GM12878 (cell line): Measurements from ENCODE around the gene SRP72. TPM values are rescaled to one million over a fixed set of nuclear protein-coding genes. Genes with fewer than 3 reads are reported as not detected.

Source experiments
- ATAC-seq: fragments of 200-7000 bp; cut with Tn5 transposase; 3 replicates; pipeline ENCODE4 v1.9.1; 2020; ENCODE audit warnings: mild to moderate bottlenecking, moderate library complexity
- BruUV-seq: library from RNA; stranded (reverse); fragments of 400-500 nt; replicated peaks from 2 replicates; lab custom pipeline; 2021; lab: Mats Ljungman, UMichigan
- CTCF ChIA-PET: fragments of 300-600 bp; sonication (Branson Sonifier 250); formaldehyde crosslinking; extraction: SDS; loops from one replicate; lab custom pipeline; 2021; ENCODE audit warnings: inconsistent platforms; lab: Yijun Ruan, JAX
- POLR2A ChIA-PET: fragments of 350-600 bp; formaldehyde crosslinking; extraction: SDS; loops from one replicate; lab custom pipeline; 2021; ENCODE audit warnings: inconsistent platforms; lab: Charles Lee
- RAD21 ChIA-PET: fragments of 300-600 bp; sonication (Branson Sonifier 250); formaldehyde crosslinking; loops from one replicate; lab custom pipeline; 2023; ENCODE audit warnings: antibody characterized with exemption; ENCODE audit not compliant: unreplicated experiment; lab: Charles Lee
- SMC1A ChIA-PET: fragments of 300-600 bp; sonication (Branson Sonifier 250); formaldehyde crosslinking; loops from one replicate; lab custom pipeline; 2023; ENCODE audit not compliant: unreplicated experiment, uncharacterized antibody; lab: Charles Lee
- DNase-seq: peaks from one replicate; pipeline ENCODE4 v3.0.0-alpha.2; 2011; ENCODE audit warnings: low read depth, low spot score
- FAIRE-seq: peaks from 3 replicates; lab custom pipeline; 2011; peaks lifted over from hg19 to GRCh38; lab: Jason Lieb, UNC
- H2AFZ ChIP-seq: 2 replicates; pipeline ENCODE4 v1.6.0; 2011; ENCODE audit warnings: low read depth, low read length, control low read depth; ENCODE audit not compliant: control insufficient read depth
- H3K27ac ChIP-seq: 2 replicates; pipeline ENCODE4 v1.5.1; 2011; ENCODE audit warnings: control low read depth; ENCODE audit not compliant: control insufficient read depth, insufficient read depth
- H3K27me3 ChIP-seq, 2 experiments: replicated peaks in 1 of 2; 2 replicates each; pipeline versions ENCODE4 v1.6.0 to v1.6.1; 2011; ENCODE audit warnings: low read length in 1 of 2; ENCODE audit not compliant: control insufficient read depth in 2 of 2, insufficient read depth in 2 of 2
- H3K36me3 ChIP-seq, 2 experiments: 2 replicates each; pipeline ENCODE4 v1.5.1; 2011; ENCODE audit warnings: low read length in 1 of 2; ENCODE audit not compliant: control insufficient read depth in 2 of 2, insufficient read depth in 2 of 2
- H3K4me1 ChIP-seq: 2 replicates; pipeline ENCODE4 v1.6.1; 2011; ENCODE audit warnings: mild to moderate bottlenecking, low read length, moderate library complexity, mixed read lengths; ENCODE audit not compliant: control insufficient read depth, insufficient read depth
- H3K4me2 ChIP-seq: 2 replicates; pipeline ENCODE4 v1.6.0; 2011; ENCODE audit warnings: control low read depth; ENCODE audit not compliant: control insufficient read depth, insufficient read depth
- H3K4me3 ChIP-seq: fragments of 200-600 bp; sonication (generic); 2 replicates; pipeline ENCODE4 v1.5.1; 2016
- H3K79me2 ChIP-seq: 2 replicates; pipeline ENCODE4 v1.6.0; 2011; ENCODE audit warnings: low read length; ENCODE audit not compliant: control insufficient read depth, insufficient read depth
- H3K9ac ChIP-seq: 2 replicates; pipeline ENCODE4 v1.8.0; 2011; ENCODE audit warnings: low read length, control low read depth, mixed read lengths; ENCODE audit not compliant: control insufficient read depth, insufficient read depth
- H3K9me3 ChIP-seq: replicated peaks from 3 replicates; pipeline ENCODE4 v1.5.1; 2011; ENCODE audit warnings: mild to moderate bottlenecking, low read length; ENCODE audit not compliant: control insufficient read depth, insufficient read depth
- H4K20me1 ChIP-seq: 2 replicates; pipeline ENCODE4 v1.6.0; 2011; ENCODE audit not compliant: control insufficient read depth, insufficient read depth
- ATF2 ChIP-seq: IDR thresholded peaks from 2 replicates; pipeline ENCODE4 v1.6.1; 2012; ENCODE audit warnings: low read length, inconsistent platforms
- CBX5 ChIP-seq: sonication (generic); IDR thresholded peaks from 2 replicates; pipeline ENCODE4 v1.6.1; 2016; ENCODE audit warnings: low read depth, moderate library complexity, mild to moderate bottlenecking, inconsistent platforms
- ELK1 ChIP-seq: IDR thresholded peaks from 2 replicates; pipeline ENCODE4 v1.6.1; 2012; ENCODE audit warnings: low read depth, low read length, improper control_type of control experiment
- JUNB ChIP-seq: IDR thresholded peaks from 2 replicates; pipeline ENCODE4 v1.6.1; 2016; ENCODE audit warnings: antibody characterized with exemption, mild to moderate bottlenecking
- KAT2A ChIP-seq: conservative IDR thresholded peaks from 2 replicates; pipeline ENCODE4 v1.6.1; 2011; ENCODE audit warnings: low read depth, low read length; ENCODE audit not compliant: control insufficient read depth
- MAX ChIP-seq: IDR thresholded peaks from 2 replicates; pipeline ENCODE4 v1.6.1; 2012; ENCODE audit warnings: low read depth, low read length, improper control_type of control experiment
- MEF2A ChIP-seq: IDR thresholded peaks from 2 replicates; pipeline ENCODE4 v1.6.1; 2011; ENCODE audit warnings: low read depth, mild to moderate bottlenecking, low read length, moderate library complexity; ENCODE audit not compliant: insufficient read depth
- MTA3 ChIP-seq: IDR thresholded peaks from 2 replicates; pipeline ENCODE4 v1.6.1; 2012; ENCODE audit warnings: low read length, inconsistent platforms, borderline replicate concordance
- MXI1 ChIP-seq: fragments of 150-350 bp; IDR thresholded peaks from 2 replicates; pipeline ENCODE4 v1.6.1; 2011; ENCODE audit warnings: low read depth, mild to moderate bottlenecking, inconsistent platforms, low read length, improper control_type of control experiment
- PBX3 ChIP-seq: IDR thresholded peaks from 2 replicates; pipeline ENCODE4 v1.6.1; 2011; ENCODE audit warnings: mild to moderate bottlenecking, low read depth, low read length, moderate library complexity; ENCODE audit not compliant: insufficient replicate concordance
- PKNOX1 ChIP-seq: fragments of 450-650 bp; IDR thresholded peaks from 2 replicates; pipeline ENCODE4 v1.6.1; 2016; ENCODE audit warnings: mild to moderate bottlenecking
- PML ChIP-seq: IDR thresholded peaks from 2 replicates; pipeline ENCODE4 v1.6.1; 2012; ENCODE audit warnings: low read length, inconsistent platforms
- RUNX3 ChIP-seq: IDR thresholded peaks from 2 replicates; pipeline ENCODE4 v1.6.1; 2012; ENCODE audit warnings: low read length, inconsistent platforms
- SMAD1 ChIP-seq: fragments of 450-650 bp; IDR thresholded peaks from 2 replicates; pipeline ENCODE4 v1.6.1; 2018; ENCODE audit warnings: mild to moderate bottlenecking, low read depth; ENCODE audit not compliant: partially characterized antibody
- TARDBP ChIP-seq: IDR thresholded peaks from 2 replicates; pipeline ENCODE4 v1.6.1; 2016; ENCODE audit warnings: borderline replicate concordance
- WRNIP1 ChIP-seq: IDR thresholded peaks from 2 replicates; pipeline ENCODE4 v1.6.1; 2011; ENCODE audit warnings: low read depth, low read length, improper control_type of control experiment, borderline replicate concordance
- ZNF274 ChIP-seq: IDR thresholded peaks from one replicate; pipeline ENCODE4 v1.8.0; 2011; ENCODE audit not compliant: insufficient read length, insufficient read depth
- ZZZ3 ChIP-seq: IDR thresholded peaks from 2 replicates; pipeline ENCODE4 v1.6.1; 2011; ENCODE audit warnings: low read depth; ENCODE audit not compliant: control insufficient read depth, insufficient read length
- WGBS: methylation state at CpG from one replicate; pipeline ENCODE4 v1.1.6; 2016; ENCODE audit warnings: low lambda C conversion rate; ENCODE audit not compliant: insufficient replicate concordance, insufficient coverage; ENCODE audit errors: missing lambda C conversion rate; 5-methylcytosine and 5-hydroxymethylcytosine counted together
- in situ Hi-C: fragments of 300-500 bp; cut with MboI; formaldehyde crosslinking; loops from 9 replicates; pipeline ENCODE4 v1.14.3; 2018; ENCODE audit warnings: mixed read lengths
- intact Hi-C: fragments of 100-400 bp; cut with micrococcal nuclease; formaldehyde crosslinking; loops from one replicate; pipeline ENCODE4 v1.14.2; 2022; ENCODE audit not compliant: unreplicated experiment
- polyA plus RNA-seq, 11 experiments: library from polyadenylated mRNA; depleted of rRNA in 4 of 11; unstranded in 6 of 11; stranded (reverse) in 5 of 11; fragments of >200 nt; fragmentation: Nextera tagmentation in 4 of 11; fragmentation: Illumina TruSeq in 1 of 11; extraction: Ambion mirVana in 4 of 11; extraction: Trizol in 1 of 11; gene quantifications; 1 replicate in 1 of 11; 2 replicates in 10 of 11; pipeline versions ENCODE4 v1.2.1 to v1.2.3, GENCODE V29; 2011 to 2016; ENCODE audit warnings: inconsistent platforms in 2 of 11, missing spikeins in 2 of 11, low read depth in 1 of 11
- total RNA-seq, 4 experiments: library from RNA; depleted of rRNA in 3 of 4; stranded (reverse); fragments of >200 nt in 3 of 4; fragmentation: Illumina TruSeq in 1 of 4; extraction: Trizol in 1 of 4; gene quantifications; 2 replicates each; pipeline versions ENCODE4 v1.2.1 to v1.2.3, GENCODE V29; 2013 to 2021

Gene SRP72
- total and polyA plus RNA-seq, 10 of the 15 experiments (the other 5 are each of a cell fraction or from before 2014, with no cell fraction given), result 61.6 to 186 (median 133) TPM

- TF ChIP-seq PBX3 (no peak), ATF2 (no peak), TARDBP (no peak), MXI1 (no peak)
- TF ChIP-seq, all 136 proteins: peak for 0
Observed at GRCh38 chr4:56532239-56532638, 64.8 kb downstream of the SRP72 start (continued).

- Histone ChIP-seq H2AFZ (no peak overlapping the region), H3K4me2 (no peak overlapping the region), H3K9ac (no peak overlapping the region), H3K4me3 (no peak overlapping the region), H4K20me1 (no peaks in the 10 kb centered on the region), H3K9me3 (no peaks in the 10 kb centered on the region; the same call in 2 of the 3 replicates), H3K79me2 (no peaks in the 10 kb centered on the region), H3K36me3 (no peaks in the 10 kb centered on the region), H3K27me3 (peaks cover 0 to 10% of the 10 kb centered on the region in 2 experiments; a peak in 3 of 4 replicates), H3K27ac (no peak overlapping the region), H3K4me1 (no peaks in the 10 kb centered on the region)
- CTCF ChIA-PET, result interaction anchor here (0.6 to 1.3 kb wide), 2 partner anchors 93 to 148 kb away, joined by 3 read pairs; no protein-coding TSS in a partner anchor
- POLR2A ChIA-PET, result no interaction called here
- intact Hi-C loops (no loop called here), in situ Hi-C loops (no loop called here)
- ATAC-seq, result no peak
- no peak for FAIRE-seq
- RAD21 ChIA-PET, result no interaction called here
- SMC1A ChIA-PET, result no interaction called here
- WGBS, result 76% methylated on average over 7 of the region's 7 CpGs
- BruUV-seq, result no TSS peak
- no peak for DNase-seq
- no peak for TF ChIP-seq RUNX3
- no peak for TF ChIP-seq ZNF274
- TF ChIP-seq MAX, result no peak
- TF ChIP-seq WRNIP1, result no peak
- no peak for TF ChIP-seq CBX5
- TF ChIP-seq JUNB, result no peak
- no peak for TF ChIP-seq KAT2A
- TF ChIP-seq ELK1, result no peak
- TF ChIP-seq PML, result no peak
- TF ChIP-seq SMAD1, result no peak
- no peak for TF ChIP-seq MTA3
- no peak for TF ChIP-seq ZZZ3
- TF ChIP-seq TARDBP, result no peak
- TF ChIP-seq MEF2A, result no peak
- TF ChIP-seq PKNOX1, result no peak
Observed at GRCh38 chr4:56535915-56536314, 68.5 kb downstream of the SRP72 start.
